Progenitor cell of endocrine pancreas (in vitro differentiated cells): ENCODE measurements around the gene PDHB. TPM values are rescaled to one million over a fixed set of nuclear protein-coding genes. Genes with fewer than 3 reads are reported as not detected.
A peak's percentile ranks its signal among the peaks of the same experiment; 100 is the strongest.

Experiments used
- DNase-seq: peaks from one replicate; pipeline ENCODE4 v3.0.0; 2021; ENCODE audit warnings: low spot score; ENCODE audit not compliant: unreplicated experiment
- H3K27ac Mint-ChIP-seq: 2 replicates; pipeline ENCODE4 v1.8.0; 2021; ENCODE audit warnings: mild to moderate bottlenecking, moderate library complexity, mixed read lengths
- H3K27me3 Mint-ChIP-seq: 2 replicates; pipeline ENCODE4 v1.8.0; 2021; ENCODE audit warnings: mixed read lengths
- H3K36me3 Mint-ChIP-seq: 2 replicates; pipeline ENCODE4 v1.8.0; 2022; ENCODE audit warnings: mixed read lengths; ENCODE audit not compliant: insufficient read depth
- H3K4me1 Mint-ChIP-seq: 2 replicates; pipeline ENCODE4 v1.8.0; 2021; ENCODE audit warnings: low read depth, mixed read lengths
- H3K4me3 Mint-ChIP-seq: 2 replicates; pipeline ENCODE4 v1.8.0; 2021; ENCODE audit warnings: low read depth, mild to moderate bottlenecking, moderate library complexity, mixed read lengths
- H3K9me3 Mint-ChIP-seq: 2 replicates; pipeline ENCODE4 v1.8.0; 2021; ENCODE audit warnings: low read depth, mixed read lengths
- total RNA-seq: library from RNA; stranded (reverse); gene quantifications from 2 replicates; pipeline ENCODE4 v1.2.1, GENCODE V29; 2021
- TF ChIP-seq, protein P1 (sequence below): fragments of 200-600 bp; sonication (generic); IDR thresholded peaks from one replicate; pipeline ENCODE4 v1.5.0; 2021; ENCODE audit warnings: antibody characterized with exemption, mild to moderate bottlenecking; ENCODE audit not compliant: unreplicated experiment

Gene PDHB
- total RNA-seq, 1 donor from 2014 or later: 76.4 TPM

DNA sequence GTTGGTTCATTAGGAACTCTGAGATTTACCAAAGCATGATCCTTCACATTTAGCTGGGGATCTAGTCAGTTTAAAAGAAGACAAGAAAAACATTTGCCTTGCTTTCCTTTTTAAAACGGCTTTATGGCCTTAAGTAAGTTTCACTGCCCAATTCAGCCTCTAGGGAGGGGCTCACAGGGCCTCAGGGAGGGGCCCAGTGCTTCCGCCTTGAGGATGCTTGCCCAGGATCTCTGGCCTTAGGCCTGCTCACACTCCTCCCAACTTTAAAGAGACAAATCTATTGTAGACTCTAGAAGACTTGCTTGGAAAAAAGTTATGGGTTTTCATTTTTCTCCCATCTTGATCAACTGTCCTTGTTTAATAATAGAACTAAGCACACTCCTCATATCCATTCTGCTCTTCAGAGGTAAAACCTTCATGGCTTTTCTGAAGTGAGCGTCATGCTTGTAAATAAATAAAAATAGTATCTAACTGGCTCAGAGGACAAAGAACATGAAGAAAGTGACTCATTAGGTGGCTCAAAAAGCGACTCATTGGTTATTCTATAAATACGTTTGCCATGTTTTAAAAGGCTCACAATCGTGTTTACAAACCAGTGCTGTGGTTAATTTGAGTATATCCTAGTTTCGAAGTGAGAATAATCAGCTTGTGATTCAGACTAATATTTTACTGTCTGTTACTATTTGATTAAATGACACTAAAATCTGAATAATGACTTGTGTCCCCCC lies 13.7 kb downstream of the PDHB start:
- TF ChIP-seq, protein P1, sequence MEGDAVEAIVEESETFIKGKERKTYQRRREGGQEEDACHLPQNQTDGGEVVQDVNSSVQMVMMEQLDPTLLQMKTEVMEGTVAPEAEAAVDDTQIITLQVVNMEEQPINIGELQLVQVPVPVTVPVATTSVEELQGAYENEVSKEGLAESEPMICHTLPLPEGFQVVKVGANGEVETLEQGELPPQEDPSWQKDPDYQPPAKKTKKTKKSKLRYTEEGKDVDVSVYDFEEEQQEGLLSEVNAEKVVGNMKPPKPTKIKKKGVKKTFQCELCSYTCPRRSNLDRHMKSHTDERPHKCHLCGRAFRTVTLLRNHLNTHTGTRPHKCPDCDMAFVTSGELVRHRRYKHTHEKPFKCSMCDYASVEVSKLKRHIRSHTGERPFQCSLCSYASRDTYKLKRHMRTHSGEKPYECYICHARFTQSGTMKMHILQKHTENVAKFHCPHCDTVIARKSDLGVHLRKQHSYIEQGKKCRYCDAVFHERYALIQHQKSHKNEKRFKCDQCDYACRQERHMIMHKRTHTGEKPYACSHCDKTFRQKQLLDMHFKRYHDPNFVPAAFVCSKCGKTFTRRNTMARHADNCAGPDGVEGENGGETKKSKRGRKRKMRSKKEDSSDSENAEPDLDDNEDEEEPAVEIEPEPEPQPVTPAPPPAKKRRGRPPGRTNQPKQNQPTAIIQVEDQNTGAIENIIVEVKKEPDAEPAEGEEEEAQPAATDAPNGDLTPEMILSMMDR: no peak
- peak overlapping the region; percentile 41 for H3K27ac Mint-ChIP-seq
- H3K36me3 Mint-ChIP-seq: peaks cover 8% of the 10 kb centered on the region
- peaks cover 23% of the 10 kb centered on the region for H3K4me1 Mint-ChIP-seq
- no peaks in the 10 kb centered on the region for H3K9me3 Mint-ChIP-seq
- DNase-seq: no peak
- no peak overlapping the region for H3K4me3 Mint-ChIP-seq
- H3K27me3 Mint-ChIP-seq: no peaks in the 10 kb centered on the region

DNA sequence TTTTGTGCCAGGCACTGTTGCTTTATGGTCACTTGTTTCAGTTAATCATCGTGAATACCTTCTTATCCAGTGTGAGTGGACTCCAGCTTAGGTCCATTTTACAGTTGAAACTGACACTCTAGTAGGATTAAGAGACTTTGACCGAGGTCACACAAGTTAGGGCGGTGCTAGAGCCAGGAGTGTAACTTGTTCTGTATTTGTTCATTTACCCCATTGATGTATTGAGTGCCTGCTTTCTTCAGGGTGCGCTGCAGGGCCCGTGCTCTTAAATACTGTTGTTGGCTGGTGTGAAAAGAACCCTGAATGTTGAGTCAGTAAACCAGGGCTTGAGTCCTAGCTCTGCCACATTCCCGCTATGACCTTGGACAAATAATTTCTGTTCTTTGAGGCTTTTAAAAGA lies 15.4 kb downstream of the PDHB start:
- Mint-ChIP-seq H3K36me3 (peaks cover 6% of the 10 kb centered on the region), H3K27me3 (no peaks in the 10 kb centered on the region), H3K9me3 (no peaks in the 10 kb centered on the region), H3K4me3 (no peak overlapping the region), H3K27ac (no peak overlapping the region), H3K4me1 (peaks cover 27% of the 10 kb centered on the region)
- no peak for DNase-seq
- TF ChIP-seq, protein P1: no peak

DNA sequence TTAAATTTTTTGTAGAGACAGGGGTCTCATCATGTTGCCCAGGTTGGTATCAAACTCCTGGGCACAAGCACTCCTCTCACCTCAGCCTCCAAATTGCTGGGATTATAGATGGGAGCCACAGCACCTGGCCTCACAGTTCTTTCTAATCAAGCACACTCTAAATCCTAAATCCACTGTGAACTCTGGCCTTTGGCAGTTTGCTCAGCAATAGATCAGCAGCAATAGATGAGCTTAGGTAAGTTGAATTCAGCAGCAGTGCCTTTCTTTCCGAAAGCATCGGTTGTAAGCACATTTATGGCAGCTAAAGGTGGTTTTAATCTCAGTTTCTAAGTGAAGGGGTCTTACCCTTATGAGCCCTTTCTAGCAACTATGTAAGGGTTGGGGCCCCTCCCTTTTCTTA lies 16.6 kb downstream of the PDHB start:
- H3K4me3 Mint-ChIP-seq: no peak overlapping the region
- TF ChIP-seq, protein P1: no peak
- H3K9me3 Mint-ChIP-seq: no peaks in the 10 kb centered on the region
- no peaks in the 10 kb centered on the region for H3K27me3 Mint-ChIP-seq
- H3K36me3 Mint-ChIP-seq: peaks cover 4% of the 10 kb centered on the region
- H3K4me1 Mint-ChIP-seq: peaks cover 27% of the 10 kb centered on the region
- no peak overlapping the region for H3K27ac Mint-ChIP-seq
- DNase-seq: no peak

DNA sequence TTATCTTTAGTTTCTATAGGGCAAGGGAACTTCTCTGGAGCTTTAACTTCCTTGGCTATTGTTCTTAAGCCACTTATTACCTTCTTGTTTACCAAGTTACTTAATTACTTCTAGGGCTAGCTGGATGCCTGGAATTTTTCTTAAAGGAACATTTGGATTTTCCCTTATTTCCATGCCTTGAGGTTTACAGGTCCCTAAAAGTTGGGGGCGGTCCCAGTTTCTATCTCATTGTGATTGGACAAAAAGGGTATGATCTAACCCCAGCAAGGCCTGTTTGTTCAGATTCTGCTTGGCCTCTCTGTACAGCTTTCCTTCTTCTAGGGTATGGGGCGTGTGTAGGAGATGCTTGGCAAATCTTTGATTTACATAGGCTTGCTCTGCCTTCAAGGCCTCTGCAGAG lies 17.4 kb downstream of the PDHB start:
- H3K36me3 Mint-ChIP-seq: no peaks in the 10 kb centered on the region
- no peak overlapping the region for H3K27ac Mint-ChIP-seq
- H3K9me3 Mint-ChIP-seq: no peaks in the 10 kb centered on the region
- TF ChIP-seq, protein P1: no peak
- no peak overlapping the region for H3K4me3 Mint-ChIP-seq
- H3K27me3 Mint-ChIP-seq: no peaks in the 10 kb centered on the region
- peaks cover 27% of the 10 kb centered on the region for H3K4me1 Mint-ChIP-seq
- DNase-seq: no peak

DNA sequence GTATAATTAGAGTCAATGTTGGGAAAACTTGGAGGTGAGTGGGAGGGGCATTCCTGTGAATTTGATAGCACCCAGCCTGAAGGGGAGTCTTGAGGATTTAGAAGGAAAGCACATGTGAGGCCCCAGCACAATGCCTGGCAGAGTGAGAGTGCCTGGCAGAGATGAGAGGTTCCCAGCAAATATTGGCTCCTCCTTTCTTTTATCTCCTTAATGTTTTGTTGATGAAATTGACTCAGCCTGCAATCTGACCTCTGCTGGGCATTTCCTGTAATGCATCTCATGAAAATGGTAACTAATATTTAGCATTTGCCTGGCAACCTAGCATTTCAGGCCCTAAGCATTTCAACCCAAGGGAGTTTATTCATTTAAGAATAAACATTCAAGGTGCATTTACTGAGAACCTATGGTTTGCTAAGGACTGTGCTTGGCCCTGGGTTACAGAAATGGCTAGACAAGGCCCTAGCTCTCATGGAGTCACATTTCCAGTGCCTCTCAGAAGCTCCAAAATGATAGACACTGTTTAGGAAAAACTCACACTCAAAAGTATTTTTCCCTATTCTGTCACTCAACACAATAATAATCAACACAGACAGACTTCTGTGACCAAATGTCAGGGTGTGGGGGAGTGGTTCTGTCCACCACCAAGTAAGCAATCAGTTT lies 19.0 kb downstream of the PDHB start:
- DNase-seq: peak; percentile 17
- H3K27me3 Mint-ChIP-seq: no peaks in the 10 kb centered on the region
- peak overlapping the region; percentile 5 for H3K27ac Mint-ChIP-seq
- TF ChIP-seq, protein P1: peak; percentile 75
- H3K4me3 Mint-ChIP-seq: no peak overlapping the region
- no peaks in the 10 kb centered on the region for H3K9me3 Mint-ChIP-seq
- peaks cover 27% of the 10 kb centered on the region for H3K4me1 Mint-ChIP-seq
- no peaks in the 10 kb centered on the region for H3K36me3 Mint-ChIP-seq
